ENCODE data around the gene NFYC. TPM values are rescaled to one million over a fixed set of nuclear protein-coding genes. Genes with fewer than 3 reads are reported as not detected.

Gene NFYC
- total RNA-seq, 4 donors from 2014 or later: 39.9 to 43.3 (median 41.8) TPM

DNA sequence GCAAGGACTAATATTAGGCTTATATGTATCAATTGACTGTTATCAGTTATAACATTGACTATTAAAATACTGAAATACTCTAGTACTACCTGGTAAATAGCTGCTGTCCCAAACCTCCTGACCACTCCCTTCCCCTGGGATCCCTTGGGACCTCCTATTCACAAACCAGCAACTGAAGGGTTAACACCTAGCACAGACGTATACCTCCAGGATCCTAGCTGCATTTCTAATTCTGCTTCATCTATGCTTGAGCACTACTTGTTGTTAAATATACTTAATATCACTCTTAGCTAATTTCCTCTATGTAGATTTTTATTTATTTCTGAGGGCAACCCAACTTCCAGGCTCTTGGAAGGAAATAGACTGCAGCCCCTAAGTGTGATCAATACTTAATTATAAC lies 1.8 kb upstream of the NFYC start:
- intact Hi-C loops (cut with DNase I): no loop called here
- no peak for DNase-seq
- TF ChIP-seq POLR2A (IDR thresholded peaks at IDR 0.05): no peak
- TF ChIP-seq, protein P1, sequence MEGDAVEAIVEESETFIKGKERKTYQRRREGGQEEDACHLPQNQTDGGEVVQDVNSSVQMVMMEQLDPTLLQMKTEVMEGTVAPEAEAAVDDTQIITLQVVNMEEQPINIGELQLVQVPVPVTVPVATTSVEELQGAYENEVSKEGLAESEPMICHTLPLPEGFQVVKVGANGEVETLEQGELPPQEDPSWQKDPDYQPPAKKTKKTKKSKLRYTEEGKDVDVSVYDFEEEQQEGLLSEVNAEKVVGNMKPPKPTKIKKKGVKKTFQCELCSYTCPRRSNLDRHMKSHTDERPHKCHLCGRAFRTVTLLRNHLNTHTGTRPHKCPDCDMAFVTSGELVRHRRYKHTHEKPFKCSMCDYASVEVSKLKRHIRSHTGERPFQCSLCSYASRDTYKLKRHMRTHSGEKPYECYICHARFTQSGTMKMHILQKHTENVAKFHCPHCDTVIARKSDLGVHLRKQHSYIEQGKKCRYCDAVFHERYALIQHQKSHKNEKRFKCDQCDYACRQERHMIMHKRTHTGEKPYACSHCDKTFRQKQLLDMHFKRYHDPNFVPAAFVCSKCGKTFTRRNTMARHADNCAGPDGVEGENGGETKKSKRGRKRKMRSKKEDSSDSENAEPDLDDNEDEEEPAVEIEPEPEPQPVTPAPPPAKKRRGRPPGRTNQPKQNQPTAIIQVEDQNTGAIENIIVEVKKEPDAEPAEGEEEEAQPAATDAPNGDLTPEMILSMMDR (IDR thresholded peaks at IDR 0.05): no peak
- no peak overlapping the region for H3K4me3 ChIP-seq
- peaks cover 5 to 46% (median 21%) of the 10 kb centered on the region in 3 donors for H3K4me1 ChIP-seq
- no peaks in the 10 kb centered on the region for H3K27me3 ChIP-seq
- H3K9me3 ChIP-seq: no peaks in the 10 kb centered on the region
- peaks cover 0 to 19% (median 0%) of the 10 kb centered on the region in 3 donors for H3K36me3 ChIP-seq
- H3K27ac ChIP-seq: no peak overlapping the region
- 30 to 34% methylated on average over 1 of the region's 1 CpG for WGBS, 2 donors

DNA sequence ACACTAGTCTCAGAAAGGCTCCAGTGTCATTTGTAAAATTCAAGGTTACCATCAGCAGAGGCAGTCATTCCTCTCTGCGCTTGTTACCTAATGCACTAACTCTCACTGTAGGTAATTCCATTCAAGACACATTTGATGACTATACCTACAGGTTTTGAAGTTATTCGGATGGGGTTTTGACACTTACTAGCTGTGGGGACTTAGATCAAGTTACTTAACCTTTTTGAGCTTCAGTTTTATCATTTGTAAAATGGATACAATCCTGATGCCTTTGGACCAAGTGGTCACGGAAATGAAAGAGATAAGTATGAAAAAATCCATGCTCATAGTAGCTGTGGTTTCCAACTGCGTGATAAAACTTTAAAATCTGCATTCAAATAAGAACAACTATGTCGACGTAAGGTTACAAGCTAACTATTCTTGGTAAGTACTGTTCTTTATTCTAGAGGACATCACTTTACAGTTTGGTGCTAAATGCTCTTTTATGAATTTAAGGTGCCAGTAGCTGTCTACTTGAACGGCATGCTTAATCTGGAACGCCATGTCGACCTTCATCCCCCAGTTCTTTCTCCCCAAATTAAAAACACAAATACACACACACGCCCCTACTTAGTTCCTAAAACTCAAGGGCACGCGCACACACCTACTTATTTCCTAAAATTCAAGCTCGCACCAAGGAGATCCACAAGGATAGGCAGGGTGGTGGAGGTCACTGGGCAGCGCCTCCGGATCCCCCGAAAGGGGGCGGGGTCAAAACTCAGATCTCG lies 550 bp upstream of the NFYC start:
- intact Hi-C loops (cut with DNase I): no loop called here
- TF ChIP-seq, protein P1 (IDR thresholded peaks at IDR 0.05): no peak
- no peak for TF ChIP-seq POLR2A (IDR thresholded peaks at IDR 0.05)
- peaks cover 5 to 59% (median 21%) of the 10 kb centered on the region in 3 donors for H3K4me1 ChIP-seq
- no peaks in the 10 kb centered on the region for H3K9me3 ChIP-seq
- H3K27ac ChIP-seq: peak overlapping the region; percentile 97 to 100 (median 100)
- no peak for DNase-seq
- H3K36me3 ChIP-seq: peaks cover 0 to 15% (median 0%) of the 10 kb centered on the region in 3 donors
- 16 to 20% methylated on average over 16 to 17 of the region's 18 CpGs for WGBS, 2 donors
- peak overlapping the region; percentile 85 to 99 (median 92) for H3K4me3 ChIP-seq
- H3K27me3 ChIP-seq: no peaks in the 10 kb centered on the region

DNA sequence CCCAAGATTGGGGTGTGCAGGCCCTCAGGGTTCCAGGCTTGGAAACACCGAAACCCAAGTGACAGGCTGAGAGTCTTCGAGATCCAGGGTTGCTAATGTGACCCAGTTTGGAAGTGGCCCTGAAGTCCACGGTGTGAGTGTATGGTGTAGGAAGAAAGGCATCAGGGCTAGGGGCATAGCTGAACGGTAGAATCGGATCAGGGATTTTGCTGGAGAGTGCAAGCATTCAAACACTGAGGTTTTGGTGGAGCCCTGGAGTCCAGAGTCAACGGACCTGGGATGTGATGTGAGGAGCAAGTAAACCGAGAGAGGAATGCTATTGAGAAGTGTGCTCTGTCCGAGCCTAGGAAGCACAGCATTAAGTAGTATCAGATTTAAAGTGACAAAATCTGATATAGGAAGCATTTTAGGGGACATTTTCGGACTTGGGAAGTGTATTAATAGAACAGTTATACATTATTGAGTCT lies 958 bp downstream of the NFYC start:
- intact Hi-C loops (cut with DNase I): no loop called here
- Histone ChIP-seq H3K4me3 (peak overlapping the region; percentile 85 to 99 (median 92)), H3K36me3 (peaks cover 0 to under 1% (median 0%) of the 10 kb centered on the region in 3 donors), H3K27ac (peak overlapping the region; percentile 97 to 100 (median 100)), H3K9me3 (no peaks in the 10 kb centered on the region), H3K4me1 (peaks cover 5 to 74% (median 21%) of the 10 kb centered on the region in 3 donors), H3K27me3 (no peaks in the 10 kb centered on the region)
- WGBS, 2 donors: 2 to 5% methylated on average over 8 to 9 of the region's 9 CpGs
- DNase-seq: no peak
- TF ChIP-seq, protein P1 (IDR thresholded peaks at IDR 0.05): no peak
- no peak for TF ChIP-seq POLR2A (IDR thresholded peaks at IDR 0.05)

DNA sequence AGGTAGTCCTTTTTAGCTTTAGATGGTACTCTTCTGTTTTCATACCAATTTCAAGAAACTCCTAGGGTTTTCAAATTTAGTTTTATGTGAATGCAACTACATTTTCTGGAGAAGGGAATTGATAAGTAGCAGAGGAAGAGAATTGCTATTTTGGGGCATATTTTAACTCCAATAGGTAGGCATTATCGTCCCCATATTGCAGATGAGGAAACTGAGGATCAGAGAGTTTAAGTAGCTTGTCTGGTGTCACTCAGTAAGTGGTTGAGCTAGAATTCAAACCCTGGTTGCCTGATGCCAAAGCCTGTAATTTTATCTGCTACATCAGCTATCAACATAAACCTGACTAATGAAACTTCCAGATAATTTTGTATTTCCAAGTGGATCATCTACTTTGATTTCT lies 1.9 kb downstream of the NFYC start:
- no peaks in the 10 kb centered on the region for H3K36me3 ChIP-seq
- 40 to 85% methylated on average over 1 of the region's 1 CpG for WGBS, 2 donors
- peaks cover 5 to 76% (median 21%) of the 10 kb centered on the region in 3 donors for H3K4me1 ChIP-seq
- H3K4me3 ChIP-seq: no peak overlapping the region
- DNase-seq: no peak
- peak overlapping the region in 2 of 4 donors; percentile 100 for H3K27ac ChIP-seq
- no peaks in the 10 kb centered on the region for H3K27me3 ChIP-seq
- no peaks in the 10 kb centered on the region for H3K9me3 ChIP-seq
- TF ChIP-seq, protein P1 (IDR thresholded peaks at IDR 0.05): no peak
- TF ChIP-seq POLR2A (IDR thresholded peaks at IDR 0.05): no peak
- intact Hi-C loops (cut with DNase I): no loop called here

DNA sequence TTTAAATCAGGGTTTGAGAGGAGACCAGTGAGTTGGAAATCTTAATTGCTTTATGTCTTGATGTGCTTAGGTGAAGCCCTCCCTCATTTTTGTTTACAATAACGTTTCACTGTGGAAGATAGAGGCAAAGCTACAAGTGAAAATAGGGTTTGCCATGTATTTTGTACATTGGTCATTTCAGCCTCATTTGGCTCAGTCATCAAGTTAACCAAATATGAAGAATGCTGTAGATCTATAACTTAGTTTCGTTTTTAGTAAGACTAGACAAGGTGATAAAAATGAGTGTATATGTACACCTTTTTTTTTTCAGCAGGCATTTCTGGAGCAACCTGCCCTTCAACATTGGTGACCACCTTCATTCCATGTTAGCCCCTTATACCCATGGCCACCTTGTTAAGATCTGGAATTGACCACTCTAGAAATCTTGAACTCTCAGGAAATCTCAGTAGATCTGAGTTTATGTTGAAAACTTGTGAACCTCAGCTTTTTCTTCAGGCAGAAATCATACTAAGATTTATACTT lies 2.9 kb downstream of the NFYC start:
- Histone ChIP-seq H3K4me3 (no peak overlapping the region), H3K27ac (peak overlapping the region in 2 of 4 donors; percentile 25 to 100), H3K9me3 (no peaks in the 10 kb centered on the region), H3K36me3 (no peaks in the 10 kb centered on the region), H3K27me3 (no peaks in the 10 kb centered on the region), H3K4me1 (peaks cover 5 to 86% (median 21%) of the 10 kb centered on the region in 3 donors)
- intact Hi-C loops (cut with DNase I): no loop called here
- no peak for TF ChIP-seq POLR2A (IDR thresholded peaks at IDR 0.05)
- TF ChIP-seq, protein P1 (IDR thresholded peaks at IDR 0.05): no peak
- DNase-seq: no peak
- 42 to 51% methylated on average over 2 of the region's 2 CpGs for WGBS, 2 donors
